GM12875 (cell line): ENCODE results near the gene RTL5.
"Not testable (repeated sequence)": the region's sequence is repeated elsewhere in the genome, so short reads cannot be mapped to it uniquely, and the experiment has no call there.

Experiments used
- H3K4me3 ChIP-seq: one replicate; pipeline ENCODE4 v1.5.1; 2011; ENCODE audit warnings: low read depth, low read length, control low read depth
- CTCF ChIP-seq: IDR thresholded peaks from 2 replicates; pipeline ENCODE4 v1.5.1; 2011; ENCODE audit warnings: low read depth, mild to moderate bottlenecking, control low read depth, inconsistent platforms, low read length, moderate library complexity, borderline replicate concordance; ENCODE audit not compliant: insufficient read depth

RTL5 gene

GRCh38 chrX:72131317-72132294, at the start of gene RTL5:
TSS of gene RTL5 (minus strand) at chrX:72131915.
- H3K4me3 ChIP-seq = no peak within 1 kb of the TSS
- no peak for TF ChIP-seq CTCF

GRCh38 chrX:72180539-72180938, 48.8 kb upstream of the RTL5 start:
- H3K4me3 ChIP-seq = peak overlapping the region; percentile 60
- TF ChIP-seq CTCF = no peak

- no peak overlapping the region for H3K4me3 ChIP-seq
- TF ChIP-seq CTCF = no peak
These were observed 45.3 kb upstream of the RTL5 start for GRCh38 chrX:72176981-72177380.

GRCh38 chrX:72176289-72176688, 44.6 kb upstream of the RTL5 start:
- not testable (repeated sequence) for H3K4me3 ChIP-seq

GRCh38 chrX:72169008-72169728, 37.5 kb upstream of the RTL5 start:
- no peak for TF ChIP-seq CTCF
- H3K4me3 ChIP-seq = no peak overlapping the region

- H3K4me3 ChIP-seq = no peak overlapping the region
- no peak for TF ChIP-seq CTCF
These were observed 33.8 kb upstream of the RTL5 start for GRCh38 chrX:72165551-72165950.

GRCh38 chrX:72159769-72160168, 28.1 kb upstream of the RTL5 start:
- no peak overlapping the region for H3K4me3 ChIP-seq
- no peak for TF ChIP-seq CTCF
